CD4-positive, alpha-beta memory T cell (primary cell): Measurements from ENCODE around the gene MVP. TPM values are rescaled to one million over a fixed set of nuclear protein-coding genes. Genes with fewer than 3 reads are reported as not detected.
"Not testable (repeated sequence)": the region's sequence is repeated elsewhere in the genome, so short reads cannot be mapped to it uniquely, and the experiment has no call there.

Experiments used
- CTCF ChIA-PET: fragments of 350-600 bp; sonication (Branson Sonifier 250); formaldehyde crosslinking; loops from one replicate; lab custom pipeline; 2021; ENCODE audit warnings: inconsistent platforms; ENCODE audit not compliant: partially characterized antibody; lab: Charles Lee
- POLR2A ChIA-PET: fragments of 350-600 bp; sonication (Branson Sonifier 250); formaldehyde crosslinking; loops from one replicate; lab custom pipeline; 2021; ENCODE audit not compliant: partially characterized antibody; lab: Charles Lee
- DNase-seq, 5 donors: peaks; one replicate each; pipeline versions ENCODE4 v3.0.0 to v3.0.0-alpha.2; 2020 to 2022; ENCODE audit warnings: mixed read lengths in 1 of 5
- H3K27ac ChIP-seq: one replicate; pipeline ENCODE4 v1.7.0; 2013; ENCODE audit warnings: low read depth, low read length
- H3K27me3 ChIP-seq: 2 replicates; pipeline ENCODE4 v1.7.0; 2013; ENCODE audit warnings: mild to moderate bottlenecking, low read length, moderate library complexity; ENCODE audit not compliant: insufficient read depth
- H3K36me3 ChIP-seq: 2 replicates; pipeline ENCODE4 v1.7.0; 2013; ENCODE audit warnings: mild to moderate bottlenecking, low read length, moderate library complexity; ENCODE audit not compliant: insufficient read depth
- H3K4me1 ChIP-seq: 2 replicates; pipeline ENCODE4 v1.7.0; 2013; ENCODE audit warnings: mild to moderate bottlenecking, low read length, moderate library complexity; ENCODE audit not compliant: insufficient read depth
- H3K4me3 ChIP-seq, 2 donors: one replicate each; pipeline ENCODE4 v1.7.0; 2013; ENCODE audit warnings: low read length in 2 of 2, mild to moderate bottlenecking in 1 of 2
- H3K9me3 ChIP-seq, 2 donors: one replicate each; pipeline ENCODE4 v1.7.0; 2013; ENCODE audit warnings: low read length in 2 of 2, control low read depth in 1 of 2; ENCODE audit not compliant: control insufficient read depth in 1 of 2
- H3K27ac Mint-ChIP-seq, 7 donors: one replicate each; pipeline ENCODE4 v1.8.0; 2020 to 2021; ENCODE audit warnings: mixed read lengths in 7 of 7, mild to moderate bottlenecking in 6 of 7, inconsistent platforms in 3 of 7, moderate library complexity in 3 of 7
- H3K27me3 Mint-ChIP-seq, 2 donors: one replicate each; pipeline ENCODE4 v1.8.0; 2020 to 2021; ENCODE audit warnings: mixed read lengths in 2 of 2
- H3K36me3 Mint-ChIP-seq, 2 donors: one replicate each; pipeline ENCODE4 v1.8.0; 2020 to 2021; ENCODE audit warnings: mixed read lengths in 2 of 2, inconsistent platforms in 1 of 2, mild to moderate bottlenecking in 1 of 2
- H3K4me1 Mint-ChIP-seq, 4 donors: one replicate each; pipeline ENCODE4 v1.8.0; 2020 to 2021; ENCODE audit warnings: mixed read lengths in 4 of 4, mild to moderate bottlenecking in 1 of 4
- H3K4me3 Mint-ChIP-seq, 8 donors: one replicate each; pipeline ENCODE4 v1.8.0; 2020 to 2021; ENCODE audit warnings: mixed read lengths in 8 of 8, mild to moderate bottlenecking in 7 of 8, moderate library complexity in 6 of 8, inconsistent platforms in 3 of 8
- H3K9me3 Mint-ChIP-seq, 8 donors: one replicate each; pipeline ENCODE4 v1.8.0; 2020 to 2021; ENCODE audit warnings: mixed read lengths in 8 of 8, mild to moderate bottlenecking in 5 of 8, inconsistent platforms in 3 of 8, moderate library complexity in 1 of 8
- intact Hi-C: fragments of 100-400 bp; cut with micrococcal nuclease; formaldehyde crosslinking; loops from one replicate; pipeline ENCODE4 v1.15.1; 2023
- polyA plus RNA-seq, 2 donors: library from polyadenylated mRNA; unstranded; fragments of 300-500 nt; fragmentation: Illumina TruSeq; gene quantifications; one replicate each; pipeline ENCODE4 v1.2.3, GENCODE V29; 2021
- total RNA-seq, 2 experiments: library from RNA; stranded (reverse); gene quantifications; one replicate each; pipeline ENCODE4 v1.2.3, GENCODE V29; 2021

The MVP gene
- total and polyA plus RNA-seq, 4 experiments from 2014 or later: 145 to 187 (median 159) TPM

- POLR2A ChIA-PET: interaction anchor here (1.5 kb wide), 1 partner anchor 13 kb away, joined by 3 read pairs; the partner anchor contains the start of gene CDIPT
- CTCF ChIA-PET: interaction anchor here (1.3 to 1.6 kb wide), 2 partner anchors 28 kb away, joined by 3 to 9 read pairs; no protein-coding TSS in a partner anchor
- peaks cover 12 to 26% of the 10 kb centered on the region in 2 donors for H3K27me3 Mint-ChIP-seq
These were observed 56.5 kb downstream of the MVP start for GRCh38 chr16:29876594-29877249.

GRCh38 chr16:29877266-29877961 is 57.2 kb downstream of the MVP start:
- DNase-seq: peak; percentile 18 to 65 (median 33)
- Mint-ChIP-seq H3K27ac (peak overlapping the region in 2 of 7 donors; percentile 20 to 65), H3K36me3 (no peaks in the 10 kb centered on the region), H3K4me1 (peaks cover 3 to 21% (median 14%) of the 10 kb centered on the region in 4 donors), H3K4me3 (peak overlapping the region; percentile 58 to 88 (median 82)), H3K9me3 (peaks cover 0 to 1% (median 0%) of the 10 kb centered on the region in 8 donors), H3K27me3 (peaks cover 12 to 26% of the 10 kb centered on the region in 2 donors)
- peaks cover 8% of the 10 kb centered on the region for H3K27me3 ChIP-seq
- no peaks in the 10 kb centered on the region for H3K9me3 ChIP-seq
- peak overlapping the region in 1 of 2 donors; percentile 38 for H3K4me3 ChIP-seq
- ChIA-PET CTCF (interaction anchor here (1.6 kb wide), 1 partner anchor 29 kb away, joined by 9 read pairs; no protein-coding TSS in a partner anchor), POLR2A (interaction anchor here (1.5 kb wide), 1 partner anchor 14 kb away, joined by 3 read pairs; the partner anchor contains the start of gene CDIPT)
- intact Hi-C loops: no loop called here
- peaks cover 14% of the 10 kb centered on the region for H3K4me1 ChIP-seq
- H3K36me3 ChIP-seq: no peaks in the 10 kb centered on the region
- H3K27ac ChIP-seq: no peak overlapping the region

More at GRCh38 chr16:29876594-29877249, 56.5 kb downstream of the MVP start:
- H3K4me1 ChIP-seq: peaks cover 14% of the 10 kb centered on the region
- peaks cover 3 to 21% (median 14%) of the 10 kb centered on the region in 4 donors for H3K4me1 Mint-ChIP-seq
- intact Hi-C loops: loop anchor here (1.0 kb wide), 1 partner anchor 13 kb away; the partner anchor contains the start of gene CDIPT
- H3K9me3 Mint-ChIP-seq: peaks cover 0 to 1% (median 0%) of the 10 kb centered on the region in 8 donors
- H3K36me3 Mint-ChIP-seq: no peaks in the 10 kb centered on the region
- peak overlapping the region in 2 of 7 donors; percentile 35 to 68 for H3K27ac Mint-ChIP-seq
- H3K4me3 Mint-ChIP-seq: peak overlapping the region; percentile 38 to 88 (median 80)
- H3K4me3 ChIP-seq: peak overlapping the region in 1 of 2 donors; percentile 38
- H3K36me3 ChIP-seq: no peaks in the 10 kb centered on the region
- H3K9me3 ChIP-seq: no peaks in the 10 kb centered on the region
- H3K27me3 ChIP-seq: peaks cover 8% of the 10 kb centered on the region
- no peak overlapping the region for H3K27ac ChIP-seq
- DNase-seq: peak in 2 of 5 donors; percentile 12 to 14

DNA sequence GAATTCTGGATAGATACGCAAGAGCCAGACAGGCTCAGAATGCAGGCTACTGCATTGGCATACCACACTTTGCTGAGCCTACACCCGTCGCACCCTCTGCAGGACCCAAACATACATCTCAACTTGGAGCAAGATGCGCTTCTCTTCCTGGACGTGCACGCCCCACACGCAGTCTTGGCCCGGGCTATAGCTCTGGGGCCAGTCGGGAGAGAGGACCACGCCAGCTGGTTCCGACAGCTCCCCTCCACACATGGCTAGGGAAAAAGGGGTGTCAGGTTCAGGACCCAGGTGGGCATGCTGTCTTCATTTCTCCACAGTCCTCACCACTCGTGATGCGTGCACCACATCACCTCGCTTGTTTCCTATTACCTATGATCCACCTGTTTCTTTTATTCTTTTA is 57.9 kb downstream of the MVP start:
- POLR2A ChIA-PET: no interaction called here
- DNase-seq: no peak
- Histone ChIP-seq H3K27me3 (peaks cover 8% of the 10 kb centered on the region), H3K27ac (no peak overlapping the region), H3K4me1 (peaks cover 14% of the 10 kb centered on the region), H3K4me3 (no peak overlapping the region), H3K36me3 (no peaks in the 10 kb centered on the region), H3K9me3 (no peaks in the 10 kb centered on the region)
- Mint-ChIP-seq H3K9me3 (peaks cover 0 to 1% (median 0%) of the 10 kb centered on the region in 8 donors), H3K4me3 (peak overlapping the region in 4 of 8 donors; percentile 42 to 88 (median 84)), H3K27ac (no peak overlapping the region), H3K27me3 (peaks cover 14 to 31% of the 10 kb centered on the region in 2 donors), H3K4me1 (peaks cover 3 to 21% (median 14%) of the 10 kb centered on the region in 4 donors), H3K36me3 (no peaks in the 10 kb centered on the region)
- intact Hi-C loops: no loop called here
- CTCF ChIA-PET: interaction anchor here (1.6 kb wide), 1 partner anchor 30 kb away, joined by 9 read pairs; no protein-coding TSS in a partner anchor

DNA sequence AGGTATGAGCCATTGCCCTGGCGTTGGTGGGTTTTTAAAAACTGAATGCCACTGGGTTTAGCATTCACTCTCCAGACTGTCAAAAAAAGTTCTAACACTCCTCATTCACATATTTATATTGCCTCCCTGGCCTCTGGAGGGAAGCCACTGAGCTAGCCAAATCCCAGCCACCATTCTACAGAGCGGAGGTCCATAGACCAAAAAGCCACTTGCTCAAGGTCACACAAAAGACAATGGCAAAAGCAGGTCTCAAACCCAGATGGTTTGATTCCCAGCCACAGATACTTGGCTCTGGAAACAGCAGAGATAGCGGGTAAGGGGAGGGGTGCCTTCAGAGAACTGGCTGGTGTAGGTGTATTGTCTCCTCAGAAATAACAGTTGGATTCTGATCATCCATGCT is 60.8 kb downstream of the MVP start:
- Mint-ChIP-seq H3K36me3 (no peaks in the 10 kb centered on the region), H3K27ac (no peak overlapping the region), H3K4me3 (no peak overlapping the region), H3K9me3 (peaks cover 0 to 1% (median 0%) of the 10 kb centered on the region in 8 donors), H3K4me1 (peaks cover 3 to 18% (median 13%) of the 10 kb centered on the region in 4 donors), H3K27me3 (peaks cover 14 to 29% of the 10 kb centered on the region in 2 donors)
- POLR2A ChIA-PET: no interaction called here
- H3K36me3 ChIP-seq: no peaks in the 10 kb centered on the region
- CTCF ChIA-PET: interaction anchor here (1.0 kb wide), 1 partner anchor 33 kb away, joined by 4 read pairs; no protein-coding TSS in a partner anchor
- DNase-seq: no peak
- no peak overlapping the region for H3K27ac ChIP-seq
- peaks cover 8% of the 10 kb centered on the region for H3K27me3 ChIP-seq
- no peaks in the 10 kb centered on the region for H3K9me3 ChIP-seq
- intact Hi-C loops: no loop called here
- H3K4me1 ChIP-seq: peaks cover 14% of the 10 kb centered on the region
- no peak overlapping the region for H3K4me3 ChIP-seq

DNA sequence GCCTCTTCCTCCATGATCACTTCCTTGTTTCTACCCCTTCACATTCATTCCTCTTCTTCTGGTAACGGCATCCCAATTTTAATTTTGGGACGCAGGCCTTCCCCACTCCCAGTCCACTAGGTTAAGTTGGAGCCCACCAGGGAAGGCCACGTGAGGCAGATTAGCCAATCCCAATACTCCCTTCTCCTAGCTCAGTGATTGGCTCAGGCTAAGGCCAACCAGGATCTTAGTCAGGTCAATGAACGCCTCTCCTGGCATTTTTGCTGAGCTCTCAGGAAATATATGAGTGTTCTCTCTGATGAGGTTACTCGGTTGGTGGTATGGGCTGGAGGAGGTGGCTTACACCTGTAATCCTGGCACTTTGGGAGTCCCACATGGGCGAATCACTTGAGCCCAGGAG is 63.7 kb downstream of the MVP start:
- intact Hi-C loops: no loop called here
- ChIA-PET POLR2A (no interaction called here), CTCF (interaction anchor here (0.7 kb wide), 1 partner anchor 36 kb away, joined by 3 read pairs; no protein-coding TSS in a partner anchor)
- Histone ChIP-seq H3K4me1 (no peaks in the 10 kb centered on the region), H3K9me3 (no peaks in the 10 kb centered on the region), H3K27me3 (no peaks in the 10 kb centered on the region), H3K36me3 (no peaks in the 10 kb centered on the region), H3K4me3 (no peak overlapping the region), H3K27ac (no peak overlapping the region)
- DNase-seq: no peak
- no peak overlapping the region for H3K27ac Mint-ChIP-seq
- H3K36me3 Mint-ChIP-seq: no peaks in the 10 kb centered on the region
- peaks cover 0 to 1% (median 0%) of the 10 kb centered on the region in 4 donors for H3K4me1 Mint-ChIP-seq
- peaks cover 7 to 18% of the 10 kb centered on the region in 2 donors for H3K27me3 Mint-ChIP-seq
- H3K9me3 Mint-ChIP-seq: no peaks in the 10 kb centered on the region
- H3K4me3 Mint-ChIP-seq: no peak overlapping the region

DNA sequence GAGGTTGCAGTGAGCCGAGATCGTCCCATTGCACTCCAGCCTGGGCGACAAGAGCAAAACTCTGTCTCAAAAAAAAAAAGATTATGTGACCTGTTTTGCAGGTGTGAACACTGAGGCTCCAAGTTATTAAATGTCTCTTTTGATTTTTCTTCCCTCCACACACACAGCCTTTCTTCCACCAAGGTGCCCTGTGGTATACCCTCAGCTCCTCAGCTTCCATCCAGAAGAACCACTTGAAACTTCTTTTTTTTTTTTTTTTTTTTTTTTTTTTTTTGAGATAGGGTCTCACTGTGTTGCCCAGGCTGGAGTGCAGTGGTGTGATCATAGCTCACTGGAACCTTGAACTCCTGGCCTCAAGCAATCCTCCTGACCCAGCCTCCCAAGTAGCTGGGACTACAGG is 69.1 kb downstream of the MVP start:
- H3K27ac Mint-ChIP-seq, H3K27me3 ChIP-seq, H3K36me3 Mint-ChIP-seq, H3K4me3 Mint-ChIP-seq, H3K4me3 ChIP-seq, H3K4me1 ChIP-seq, POLR2A ChIA-PET, H3K27ac ChIP-seq, H3K36me3 ChIP-seq, H3K4me1 Mint-ChIP-seq, intact Hi-C loops, DNase-seq, H3K9me3 ChIP-seq, H3K27me3 Mint-ChIP-seq, H3K9me3 Mint-ChIP-seq: not testable (repeated sequence)
- CTCF ChIA-PET: interaction anchor here (0.7 kb wide), 1 partner anchor 192 kb away, joined by 3 read pairs; no protein-coding TSS in a partner anchor
